ENCODE data around the gene TDRD10. TPM values are rescaled to one million over a fixed set of nuclear protein-coding genes. Genes with fewer than 3 reads are reported as not detected.

The TDRD10 gene
- total RNA-seq, 1 donor from 2014 or later = not detected

- Mint-ChIP-seq H3K27ac (ENCODE audit: unreplicated experiment) (peak overlapping the region; percentile 3), H3K4me3 (ENCODE audit: unreplicated experiment) (peak overlapping the region; percentile 15), H3K4me1 (ENCODE audit: low read depth, unreplicated experiment) (peaks cover 10% of the 10 kb centered on the region), H3K36me3 (ENCODE audit: low read depth, unreplicated experiment) (peaks cover 34% of the 10 kb centered on the region), H3K9me3 (ENCODE audit: unreplicated experiment) (no peaks in the 10 kb centered on the region), H3K27me3 (ENCODE audit: low read depth, unreplicated experiment) (peaks cover 12% of the 10 kb centered on the region)
- FAIRE-seq = no peak
- no peak overlapping the region for H3K4me2 ChIP-seq (ENCODE audit: low read length)
- H2AFZ ChIP-seq (ENCODE audit: low read depth, low read length) = no peak overlapping the region
- TF ChIP-seq CTCF (IDR thresholded peaks at IDR 0.05; ENCODE audit: insufficient read depth, low read depth, low read length) (no peak), EZH2 (IDR thresholded peaks at IDR 0.05; ENCODE audit: insufficient read depth, low read length) (no peak)
- H3K36me3 ChIP-seq (ENCODE audit: insufficient read depth, low read length) = peaks cover 19% of the 10 kb centered on the region
- no peaks in the 10 kb centered on the region for H3K9me3 ChIP-seq (ENCODE audit: insufficient read depth, low read depth, low read length)
- H3K4me3 ChIP-seq (ENCODE audit: insufficient read depth, low read depth, low read length) = no peak overlapping the region
- H3K4me1 ChIP-seq (ENCODE audit: insufficient read depth, low read length) = no peaks in the 10 kb centered on the region
- peaks cover 32% of the 10 kb centered on the region for H4K20me1 ChIP-seq (ENCODE audit: insufficient read depth, low read length)
- DNase-seq (ENCODE audit: low read depth) = no peak
- H3K79me2 ChIP-seq (ENCODE audit: insufficient read depth, low read length) = no peaks in the 10 kb centered on the region
- peaks cover 6% of the 10 kb centered on the region for H3K27me3 ChIP-seq (ENCODE audit: insufficient read depth, low read length)
- no peak overlapping the region for H3K9ac ChIP-seq (ENCODE audit: low read length)
- H3K27ac ChIP-seq (ENCODE audit: low read depth, low read length) = no peak overlapping the region
Observed at GRCh38 chr1:154575147-154575927, 73.3 kb downstream of the TDRD10 start.

GRCh38 chr1:154575951-154576566 is 74.0 kb downstream of the TDRD10 start:
- Mint-ChIP-seq H3K9me3 (ENCODE audit: unreplicated experiment) (no peaks in the 10 kb centered on the region), H3K4me3 (ENCODE audit: unreplicated experiment) (no peak overlapping the region), H3K27ac (ENCODE audit: unreplicated experiment) (peak overlapping the region; percentile 72), H3K36me3 (ENCODE audit: low read depth, unreplicated experiment) (peaks cover 34% of the 10 kb centered on the region), H3K27me3 (ENCODE audit: low read depth, unreplicated experiment) (peaks cover 6% of the 10 kb centered on the region), H3K4me1 (ENCODE audit: low read depth, unreplicated experiment) (peaks cover 10% of the 10 kb centered on the region)
- H3K27ac ChIP-seq (ENCODE audit: low read depth, low read length) = no peak overlapping the region
- H3K27me3 ChIP-seq (ENCODE audit: insufficient read depth, low read length) = peaks cover 3% of the 10 kb centered on the region
- H2AFZ ChIP-seq (ENCODE audit: low read depth, low read length) = no peak overlapping the region
- peaks cover 25% of the 10 kb centered on the region for H3K36me3 ChIP-seq (ENCODE audit: insufficient read depth, low read length)
- H3K9ac ChIP-seq (ENCODE audit: low read length) = no peak overlapping the region
- H3K4me2 ChIP-seq (ENCODE audit: low read length) = no peak overlapping the region
- TF ChIP-seq CTCF (IDR thresholded peaks at IDR 0.05; ENCODE audit: insufficient read depth, low read depth, low read length) (no peak), EZH2 (IDR thresholded peaks at IDR 0.05; ENCODE audit: insufficient read depth, low read length) (no peak)
- H3K9me3 ChIP-seq (ENCODE audit: insufficient read depth, low read depth, low read length) = no peaks in the 10 kb centered on the region
- FAIRE-seq (no peak), DNase-seq (ENCODE audit: low read depth) (no peak)
- H3K79me2 ChIP-seq (ENCODE audit: insufficient read depth, low read length) = no peaks in the 10 kb centered on the region
- peaks cover 36% of the 10 kb centered on the region for H4K20me1 ChIP-seq (ENCODE audit: insufficient read depth, low read length)
- H3K4me3 ChIP-seq (ENCODE audit: insufficient read depth, low read depth, low read length) = no peak overlapping the region
- H3K4me1 ChIP-seq (ENCODE audit: insufficient read depth, low read length) = no peaks in the 10 kb centered on the region

Measured in astrocyte (in vitro differentiated cells and primary cell).